Adrenal gland (tissue), 5 donors: ENCODE measurements around the gene S1PR4.

Source experiments
- POLR2A ChIP-seq, 2 donors: fragments of 450-650 bp; IDR thresholded peaks; one replicate each; pipeline ENCODE4 v1.6.1; 2017; ENCODE audit warnings: antibody characterized with exemption in 2 of 2, mild to moderate bottlenecking in 2 of 2, moderate library complexity in 1 of 2
- TF ChIP-seq, protein P1 (sequence below), 6 experiments: fragments of 450-650 bp in 4 of 6; fragments of 200-600 bp in 2 of 6; sonication (generic) in 1 of 6; IDR thresholded peaks; 1 replicate in 5 of 6; 2 replicates in 1 of 6; pipeline versions ENCODE4 v1.5.1 to v1.8.0; 2016 to 2021; ENCODE audit warnings: antibody characterized with exemption in 6 of 6, mild to moderate bottlenecking in 2 of 6, moderate library complexity in 1 of 6
- donor health status: DM: no; HTN: no; CAD: no.

DNA sequence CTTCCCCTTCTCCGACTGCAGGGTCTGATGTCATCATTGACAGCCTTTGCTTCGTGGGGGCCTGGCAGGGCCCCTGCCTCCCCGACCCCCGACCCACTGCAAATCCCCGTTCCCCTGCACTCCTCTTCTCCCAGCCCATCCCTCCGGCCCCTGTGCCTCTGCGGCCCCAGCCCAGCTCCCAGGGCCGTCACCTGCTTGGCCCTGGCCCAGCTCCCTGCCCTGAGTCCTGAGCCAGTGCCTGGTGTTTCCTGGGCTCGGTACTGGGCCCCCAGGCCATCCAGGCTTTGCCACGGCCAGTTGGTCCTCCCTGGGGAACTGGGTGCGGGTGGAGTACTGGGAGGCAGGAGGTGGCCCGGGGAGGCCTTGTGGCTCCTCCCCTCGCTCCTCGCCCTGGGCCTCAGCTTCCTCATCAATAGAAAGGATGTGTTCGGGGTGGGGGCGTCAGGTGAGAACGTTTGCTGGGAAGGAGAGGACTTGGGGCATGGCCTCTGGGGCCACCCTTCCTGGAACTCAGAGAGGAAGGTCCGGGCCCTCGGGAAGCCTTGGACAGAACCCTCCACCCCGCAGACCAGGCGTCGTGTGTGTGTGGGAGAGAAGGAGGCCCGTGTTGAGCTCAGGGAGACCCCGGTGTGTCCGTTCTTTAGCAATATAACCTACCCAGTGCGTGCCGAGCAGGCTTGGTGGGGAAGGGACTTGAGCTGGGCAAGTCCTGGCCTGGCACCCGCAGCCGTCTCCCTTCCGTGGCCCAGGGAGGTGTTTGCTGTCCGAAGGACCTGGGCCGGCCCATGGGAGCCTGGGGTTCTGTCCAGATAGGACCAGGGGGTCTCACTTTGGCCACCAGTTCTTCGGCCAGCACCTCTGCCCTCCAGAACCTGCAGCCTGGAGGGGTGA lies 30.0 kb downstream of the S1PR4 start:
- TF ChIP-seq, protein P1, sequence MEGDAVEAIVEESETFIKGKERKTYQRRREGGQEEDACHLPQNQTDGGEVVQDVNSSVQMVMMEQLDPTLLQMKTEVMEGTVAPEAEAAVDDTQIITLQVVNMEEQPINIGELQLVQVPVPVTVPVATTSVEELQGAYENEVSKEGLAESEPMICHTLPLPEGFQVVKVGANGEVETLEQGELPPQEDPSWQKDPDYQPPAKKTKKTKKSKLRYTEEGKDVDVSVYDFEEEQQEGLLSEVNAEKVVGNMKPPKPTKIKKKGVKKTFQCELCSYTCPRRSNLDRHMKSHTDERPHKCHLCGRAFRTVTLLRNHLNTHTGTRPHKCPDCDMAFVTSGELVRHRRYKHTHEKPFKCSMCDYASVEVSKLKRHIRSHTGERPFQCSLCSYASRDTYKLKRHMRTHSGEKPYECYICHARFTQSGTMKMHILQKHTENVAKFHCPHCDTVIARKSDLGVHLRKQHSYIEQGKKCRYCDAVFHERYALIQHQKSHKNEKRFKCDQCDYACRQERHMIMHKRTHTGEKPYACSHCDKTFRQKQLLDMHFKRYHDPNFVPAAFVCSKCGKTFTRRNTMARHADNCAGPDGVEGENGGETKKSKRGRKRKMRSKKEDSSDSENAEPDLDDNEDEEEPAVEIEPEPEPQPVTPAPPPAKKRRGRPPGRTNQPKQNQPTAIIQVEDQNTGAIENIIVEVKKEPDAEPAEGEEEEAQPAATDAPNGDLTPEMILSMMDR (IDR thresholded peaks at IDR 0.05) = no peak
- TF ChIP-seq POLR2A (IDR thresholded peaks at IDR 0.05) = no peak
